HG03457 (cell line): ENCODE results near the gene MEPCE.
"Not testable (repeated sequence)": the region's sequence is repeated elsewhere in the genome, so short reads cannot be mapped to it uniquely, and the experiment has no call there.

Experiments
- ATAC-seq: cut with Tn5 transposase; IDR thresholded peaks from one replicate; pipeline ENCODE4 v1.9.1; 2021; ENCODE audit warnings: moderate number of reproducible peaks; ENCODE audit not compliant: unreplicated experiment

The MEPCE gene

DNA sequence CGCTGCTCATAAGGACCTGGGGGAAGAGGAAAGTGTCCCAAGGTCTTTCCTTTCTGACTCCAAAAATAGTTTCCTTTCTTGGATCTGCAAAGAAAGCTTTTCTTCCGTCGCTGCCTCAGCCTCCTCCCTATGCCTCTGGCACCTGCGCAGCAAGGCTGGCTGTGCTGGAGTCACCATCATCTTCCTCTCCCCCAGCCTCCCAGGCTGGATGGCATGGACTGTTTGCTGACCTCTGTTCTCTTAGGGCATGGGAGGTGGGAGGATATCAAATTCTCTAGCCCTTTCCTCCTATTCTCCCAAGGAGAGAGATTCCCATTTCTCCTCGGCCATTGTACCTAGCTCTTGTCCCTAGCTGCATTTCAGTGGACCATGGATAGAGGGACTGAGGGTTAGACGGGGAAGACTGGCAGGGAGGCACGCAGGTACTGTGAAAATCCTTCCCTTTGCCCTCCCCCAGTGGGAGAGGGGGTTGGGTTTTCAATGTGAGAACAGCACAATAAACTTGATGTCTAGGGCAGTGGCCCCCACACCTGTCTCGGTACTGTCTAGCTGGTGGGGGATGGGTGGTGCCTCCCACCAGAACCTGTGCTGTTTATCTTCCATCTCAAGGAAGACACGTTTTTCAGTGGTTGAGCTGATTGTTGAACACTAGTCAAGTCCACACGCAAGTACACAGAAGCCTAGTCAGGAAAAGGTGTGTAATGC, 4.1 kb downstream of the MEPCE start:
- ATAC-seq = no peak

DNA sequence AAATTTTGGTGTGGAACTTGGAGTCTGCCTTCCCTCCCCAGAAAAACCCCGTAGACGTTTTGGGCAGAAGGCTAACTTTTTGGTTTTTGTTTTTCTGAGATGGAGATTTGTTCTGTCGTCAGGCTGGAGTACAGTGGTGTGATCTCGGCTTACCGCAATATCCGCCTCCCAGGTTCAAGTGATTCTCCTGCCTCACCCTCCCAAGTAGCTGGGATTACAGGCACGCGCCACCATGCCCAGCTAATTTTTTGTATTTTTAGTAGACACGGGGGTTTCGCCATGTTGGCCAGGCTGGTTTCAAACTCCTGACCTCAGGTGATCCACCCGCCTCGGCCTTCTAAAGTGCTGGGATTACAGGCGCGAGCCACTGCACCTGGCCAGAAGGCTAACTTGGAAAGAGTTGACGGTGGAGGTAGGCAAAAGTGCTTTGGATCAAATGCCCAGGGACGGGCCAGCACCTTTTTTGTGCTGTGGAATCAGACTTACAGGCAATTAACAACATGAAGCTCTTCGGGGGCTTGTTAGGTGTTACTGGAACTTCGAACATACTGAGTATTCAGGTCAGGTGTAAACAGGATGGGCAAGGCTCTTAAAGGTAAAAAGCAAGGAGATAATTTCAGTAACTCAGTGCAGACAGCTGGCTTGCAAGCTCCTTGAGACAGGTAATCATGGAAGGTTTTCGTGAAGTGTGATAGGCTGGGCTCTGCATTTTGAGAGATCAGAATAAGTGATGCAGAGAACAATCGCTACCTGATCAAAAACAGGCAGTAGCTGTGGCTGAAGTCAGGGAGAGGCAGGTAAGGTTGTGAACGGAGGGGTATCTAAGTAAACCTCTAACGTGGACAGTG, 4.9 kb downstream of the MEPCE start:
- ATAC-seq = no peak

DNA sequence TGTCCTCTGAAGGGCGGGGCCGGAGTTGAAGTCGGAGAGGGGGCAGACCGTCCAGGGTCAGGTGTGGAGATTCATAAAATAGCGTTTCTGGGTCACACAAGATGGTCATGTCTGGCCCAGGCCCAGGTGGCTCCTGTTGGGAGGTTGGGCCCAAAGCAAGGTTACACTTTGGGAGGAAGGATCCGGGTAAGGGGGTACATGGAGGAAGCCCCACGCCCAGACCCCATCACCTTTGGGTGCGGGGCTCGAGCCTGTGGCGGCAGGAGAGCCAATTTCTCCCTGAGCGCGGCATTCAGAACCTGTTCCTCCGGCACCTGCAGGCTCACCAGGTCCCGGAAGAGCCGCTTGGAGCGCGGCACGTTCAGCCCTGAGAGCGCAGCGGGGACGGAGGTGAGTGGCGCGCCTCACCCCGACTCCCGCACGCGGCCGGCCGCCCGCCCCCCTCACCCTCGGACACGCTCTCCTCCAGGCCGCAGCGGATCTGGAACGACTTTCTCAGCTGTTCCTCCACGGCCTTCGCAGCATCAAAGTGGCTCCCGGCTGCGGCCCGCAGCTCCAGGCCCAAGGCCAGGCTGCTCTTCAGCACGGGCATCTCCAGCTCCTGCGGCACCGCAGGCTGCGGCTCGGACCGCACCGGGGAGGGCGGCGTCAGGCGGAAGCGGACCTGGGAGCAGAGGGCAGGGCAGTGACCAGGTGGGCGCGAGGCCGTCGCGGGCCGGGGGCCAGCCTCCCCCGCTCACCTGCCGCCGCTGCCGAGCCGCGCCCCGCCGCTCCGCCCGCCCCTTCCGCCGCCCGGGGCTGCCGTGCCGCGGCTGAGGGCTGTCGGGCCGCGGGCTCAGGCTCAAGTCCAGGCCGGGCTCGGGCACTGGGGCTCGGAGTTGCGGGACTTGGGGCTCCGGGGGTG, 6.0 kb downstream of the MEPCE start:
- peak; percentile 9 for ATAC-seq

DNA sequence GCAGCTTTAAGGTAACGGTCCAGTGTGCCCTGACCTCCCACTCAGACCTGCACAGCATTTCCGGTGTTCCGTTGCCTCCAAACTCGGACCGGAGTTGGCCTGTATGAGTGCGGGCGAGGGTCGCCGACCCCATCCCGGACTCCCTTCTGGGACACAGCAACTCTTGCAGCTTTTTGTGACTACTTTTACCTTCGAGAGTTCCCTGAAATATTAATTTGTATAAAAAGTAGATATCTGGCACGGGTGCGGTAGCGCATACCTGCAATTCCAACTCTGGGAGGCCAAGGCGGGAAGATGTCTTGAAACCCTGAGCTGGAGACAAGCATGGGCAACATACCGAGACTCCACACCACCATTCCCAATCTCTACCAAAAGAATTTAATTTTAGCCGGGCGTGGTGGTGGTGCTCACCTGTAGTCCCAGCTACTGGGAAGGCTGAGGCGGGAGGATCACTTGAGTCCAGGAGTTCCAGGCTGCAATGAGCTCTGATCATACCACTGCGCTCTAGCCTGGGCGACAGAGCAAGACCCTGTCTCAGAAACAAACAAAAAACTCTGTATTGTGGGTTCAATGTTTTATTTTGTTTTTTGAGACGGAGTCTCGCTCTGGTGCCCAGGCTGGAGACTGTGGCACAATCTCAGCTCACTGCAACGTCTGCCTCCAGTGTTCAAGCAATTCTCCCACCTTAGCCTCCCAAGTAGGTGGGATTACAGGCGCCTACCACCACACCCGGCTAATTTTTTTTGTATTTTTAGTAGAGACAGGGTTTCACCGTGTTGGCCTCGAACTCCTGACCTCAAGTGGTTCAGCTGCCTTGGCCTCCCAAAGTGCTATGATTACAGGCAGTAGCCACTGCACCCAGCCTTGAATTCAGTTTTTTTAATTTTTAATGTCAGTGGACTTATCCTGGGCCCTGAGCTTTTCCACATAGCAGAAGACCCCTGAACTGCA, 7.8 kb downstream of the MEPCE start:
- no peak for ATAC-seq

DNA sequence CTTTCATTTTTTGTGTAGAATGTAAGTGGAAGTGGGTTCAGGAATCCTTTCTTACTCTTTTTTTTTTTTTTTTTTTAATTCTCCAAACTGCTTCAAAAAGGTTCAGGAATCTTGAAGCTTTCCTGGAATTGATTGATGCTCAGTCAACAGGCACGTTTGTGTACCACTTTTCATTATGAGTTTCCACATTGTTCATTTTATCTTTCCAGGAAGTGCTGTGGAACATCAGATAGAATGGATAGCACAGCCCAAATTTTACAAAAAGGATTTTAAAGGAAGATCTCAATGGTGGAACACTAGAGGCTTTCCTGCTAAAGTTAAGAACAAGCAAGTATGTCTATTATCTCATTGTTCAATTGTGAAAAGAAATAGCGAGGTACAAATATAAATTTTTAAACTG, 8.5 kb downstream of the MEPCE start:
- no peak for ATAC-seq

DNA sequence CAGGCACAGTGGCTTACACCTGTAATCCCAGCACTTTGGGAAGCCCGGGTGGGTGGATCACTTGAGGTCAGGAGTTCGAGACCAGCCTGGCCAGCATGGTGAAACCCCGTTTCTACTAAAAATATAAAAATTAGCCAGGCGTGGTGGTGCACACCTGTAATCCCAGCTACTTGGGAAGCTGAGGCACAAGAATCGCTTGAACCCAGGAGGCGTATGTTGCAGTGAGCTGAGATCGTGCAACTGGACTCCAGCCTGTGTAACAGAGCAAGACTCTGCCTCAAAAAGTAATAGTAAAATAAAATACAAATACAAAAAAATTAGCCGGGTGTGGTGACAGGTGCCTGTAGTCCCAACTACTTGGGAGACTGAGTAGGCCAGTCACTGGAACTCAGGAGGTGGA, 9.1 kb downstream of the MEPCE start:
- not testable (repeated sequence) for ATAC-seq

DNA sequence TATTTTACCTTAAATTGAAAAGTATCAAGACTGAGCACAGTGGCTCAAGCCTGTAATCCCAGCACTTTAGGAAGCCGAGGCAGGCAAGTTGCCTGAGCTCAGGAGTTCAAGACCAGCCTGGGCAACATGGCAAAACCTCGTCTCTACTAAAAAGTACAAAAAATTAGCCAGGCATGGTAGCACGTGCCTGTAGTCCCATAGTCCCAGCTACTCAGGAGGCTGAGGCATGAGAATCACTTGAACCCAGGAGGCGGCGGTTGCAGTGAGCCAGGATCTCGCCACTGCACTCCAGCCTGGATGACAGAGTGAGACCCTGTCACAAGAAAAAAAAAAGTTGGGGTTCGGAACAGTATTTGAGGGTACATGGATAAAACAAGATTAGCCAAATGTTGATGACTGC, 9.6 kb downstream of the MEPCE start:
- ATAC-seq = not testable (repeated sequence)

DNA sequence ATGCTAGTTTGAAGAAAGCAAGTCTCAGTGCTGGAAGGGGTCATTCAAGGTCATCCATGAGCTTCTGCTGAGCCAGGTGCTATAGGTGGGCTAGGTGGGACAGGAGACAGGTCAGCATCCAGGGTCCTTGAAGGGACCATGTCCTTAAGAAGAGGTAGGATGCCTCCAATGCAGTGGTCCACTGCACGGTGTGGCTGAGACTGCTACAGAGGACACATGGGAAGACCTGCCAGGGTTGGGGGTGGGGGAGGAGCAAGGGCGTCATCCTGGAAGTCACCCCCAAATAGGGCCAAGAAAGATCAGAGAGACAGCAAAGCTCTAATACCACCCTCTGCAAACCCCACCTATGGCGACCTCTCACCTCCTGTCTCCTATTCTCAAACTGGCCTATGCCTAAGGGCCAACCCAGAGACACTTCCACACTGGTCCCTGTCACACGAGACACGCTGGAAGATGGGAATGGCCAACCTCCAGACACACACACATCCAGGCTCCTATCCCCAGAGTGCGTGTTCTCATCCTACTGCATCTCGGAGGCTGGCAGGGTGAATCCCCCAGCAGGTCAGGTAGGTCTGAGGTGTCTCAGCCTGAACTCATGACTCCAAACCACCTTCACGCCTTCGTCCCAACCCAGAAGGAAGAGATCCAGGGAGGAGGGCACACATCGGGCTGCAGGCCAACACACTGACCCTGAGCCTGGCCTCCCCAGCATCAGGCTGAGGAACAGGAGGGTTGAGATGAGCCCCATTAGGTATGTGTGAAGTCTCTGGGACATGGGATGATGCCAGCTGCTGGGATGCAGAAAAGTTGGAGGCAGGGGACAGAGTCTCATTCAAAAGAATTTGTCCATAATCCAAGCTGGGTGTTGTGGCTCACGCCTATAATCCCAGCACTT, 12.3 kb downstream of the MEPCE start:
- no peak for ATAC-seq

DNA sequence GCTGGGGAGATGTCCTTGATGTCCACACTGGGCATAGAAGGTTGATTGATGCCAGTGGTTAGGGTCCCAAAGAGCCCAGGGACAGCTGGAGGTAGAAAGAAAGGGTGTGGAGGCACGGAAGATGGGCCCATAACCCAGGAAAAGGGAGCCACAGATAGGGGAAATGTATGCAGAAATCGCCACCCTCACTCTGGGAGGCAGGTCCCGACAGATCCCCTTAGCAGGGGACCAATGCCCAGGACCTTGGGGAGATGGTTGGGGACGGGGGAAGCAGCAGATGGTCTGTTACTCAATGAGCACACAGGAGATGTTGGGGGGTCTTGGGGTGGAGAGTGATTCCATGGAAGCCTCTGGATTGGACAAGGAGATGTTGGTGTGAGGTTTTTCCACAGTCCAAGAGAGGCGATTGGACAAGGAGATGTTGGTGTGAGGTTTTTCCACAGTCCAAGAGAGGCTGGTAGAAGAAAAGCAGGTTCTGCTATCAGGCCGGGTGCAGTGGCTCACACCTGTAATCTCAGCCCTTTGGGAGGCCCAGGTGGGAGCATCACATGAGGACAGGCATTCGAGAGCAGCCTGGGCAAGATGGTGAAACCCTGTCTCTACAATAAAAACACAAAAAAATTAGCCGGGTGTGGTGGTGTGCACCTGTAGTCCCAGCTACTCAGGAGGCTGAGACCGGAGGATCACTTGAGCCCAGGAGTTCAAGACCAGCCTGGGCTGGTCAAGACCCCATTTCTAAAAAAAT, 13.6 kb downstream of the MEPCE start:
- no peak for ATAC-seq

DNA sequence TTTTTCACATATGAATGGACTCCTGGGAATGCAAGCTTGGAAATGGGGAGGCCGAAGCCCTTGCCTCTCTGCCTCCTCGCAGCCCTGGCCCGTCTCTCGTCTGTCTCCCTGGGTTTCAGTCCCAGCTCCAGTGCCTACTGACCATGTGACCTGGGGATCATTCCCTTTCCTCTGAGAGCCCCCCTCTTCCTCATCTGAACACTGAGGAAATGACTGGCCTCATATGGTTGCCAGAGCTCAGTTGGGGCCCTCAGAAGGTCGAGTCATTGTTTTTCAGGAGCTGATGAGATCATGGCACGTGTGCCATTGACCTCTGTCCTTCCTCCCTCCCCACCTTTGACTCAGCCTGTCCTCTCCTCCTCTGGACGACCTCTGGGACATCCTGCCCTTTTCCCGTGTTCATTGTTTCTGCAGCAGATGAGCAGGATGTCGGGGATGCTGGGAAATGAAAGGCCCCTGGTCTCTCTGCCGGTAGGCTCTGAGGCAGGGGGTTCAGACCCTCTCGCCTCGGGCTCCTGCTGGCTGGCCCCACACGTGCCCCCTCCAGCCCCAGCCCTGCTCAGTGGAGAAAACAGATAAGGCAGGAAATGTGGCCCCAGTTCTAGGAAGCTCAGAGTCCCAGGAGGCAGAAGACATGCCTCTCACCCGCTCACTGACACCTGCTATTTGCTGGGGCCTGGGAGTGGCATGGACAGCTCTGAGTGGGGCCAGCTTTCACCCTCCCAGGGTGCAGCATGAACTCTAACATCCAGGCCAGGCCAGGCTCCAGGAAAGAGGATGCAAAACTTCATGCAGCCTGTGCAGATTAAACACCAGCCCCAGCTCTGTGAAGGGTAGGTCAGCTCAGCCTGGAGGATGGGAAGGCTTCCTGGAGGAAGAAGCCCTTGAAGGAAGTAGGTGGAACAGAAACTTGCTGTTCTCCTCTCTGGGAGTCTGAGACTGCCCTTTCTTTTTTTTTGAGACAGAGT, 15.0 kb downstream of the MEPCE start:
- no peak for ATAC-seq

DNA sequence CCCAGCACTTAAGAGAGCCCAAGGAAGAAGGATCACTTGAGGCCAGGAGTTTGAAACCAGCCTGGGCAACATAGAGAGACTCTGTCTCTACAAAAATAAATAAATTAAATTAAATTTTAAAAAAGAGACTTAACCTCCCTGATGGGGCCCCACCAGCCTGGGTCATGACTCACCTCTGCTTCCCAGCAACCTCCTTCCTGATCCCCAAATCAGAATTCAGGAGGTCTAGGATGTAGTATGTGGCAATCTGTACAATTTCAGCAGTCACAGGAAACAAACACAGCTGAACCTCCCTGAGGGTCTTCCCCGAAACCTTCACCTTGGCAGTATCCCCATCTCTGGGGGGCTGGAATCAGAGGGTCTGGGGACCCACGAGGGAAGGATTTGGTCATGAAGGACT, 16.4 kb downstream of the MEPCE start:
- ATAC-seq = no peak

DNA sequence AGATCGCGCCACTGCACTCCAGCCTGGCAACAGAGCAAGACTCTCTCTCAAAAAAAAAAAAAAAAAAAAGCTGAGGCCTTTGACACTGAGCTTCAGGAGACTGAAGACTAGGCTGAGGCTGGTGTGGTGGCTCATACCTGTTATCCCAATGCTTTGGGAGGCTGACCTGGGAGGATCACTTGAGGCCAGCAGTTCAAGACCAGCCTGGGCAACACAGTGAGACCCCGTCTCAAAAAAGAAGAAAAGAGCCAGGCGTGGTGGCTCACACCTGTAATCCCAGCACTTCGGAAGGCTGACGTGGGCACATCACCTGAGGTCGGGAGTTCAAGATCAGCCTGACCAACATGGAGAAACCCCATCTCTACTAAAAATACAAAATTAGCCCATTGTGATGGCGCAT, 17.7 kb downstream of the MEPCE start:
- ATAC-seq = not testable (repeated sequence)

DNA sequence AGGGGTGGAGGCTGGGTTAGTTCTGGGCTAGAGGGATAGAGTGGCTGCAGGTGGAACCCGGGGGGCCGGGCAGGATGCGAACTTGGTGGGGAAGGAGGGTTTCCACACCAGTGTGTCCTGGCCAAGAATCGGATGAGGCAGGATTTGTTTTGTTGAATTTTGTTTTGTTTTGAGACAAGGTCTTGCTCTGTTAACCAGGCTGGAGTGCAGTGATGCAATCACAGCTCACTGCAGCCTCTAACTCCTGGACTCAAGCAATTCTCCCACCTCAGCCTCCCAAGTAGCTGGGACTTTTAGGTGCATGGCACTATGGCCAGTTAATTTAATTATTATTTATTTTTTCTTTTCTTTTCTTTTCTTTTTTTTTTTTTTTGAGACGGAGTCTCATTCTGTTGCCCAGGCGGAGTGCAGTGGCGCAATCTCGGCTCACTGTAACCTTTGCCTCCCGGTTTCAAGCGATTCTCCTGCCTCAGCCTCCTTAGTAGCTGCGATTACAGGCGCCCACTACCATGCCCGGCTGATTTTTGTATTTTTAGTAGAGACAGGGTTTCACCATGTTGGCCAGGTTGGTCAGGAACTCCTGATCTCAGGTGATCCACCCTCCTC, 19.7 kb downstream of the MEPCE start:
- ATAC-seq = no peak

DNA sequence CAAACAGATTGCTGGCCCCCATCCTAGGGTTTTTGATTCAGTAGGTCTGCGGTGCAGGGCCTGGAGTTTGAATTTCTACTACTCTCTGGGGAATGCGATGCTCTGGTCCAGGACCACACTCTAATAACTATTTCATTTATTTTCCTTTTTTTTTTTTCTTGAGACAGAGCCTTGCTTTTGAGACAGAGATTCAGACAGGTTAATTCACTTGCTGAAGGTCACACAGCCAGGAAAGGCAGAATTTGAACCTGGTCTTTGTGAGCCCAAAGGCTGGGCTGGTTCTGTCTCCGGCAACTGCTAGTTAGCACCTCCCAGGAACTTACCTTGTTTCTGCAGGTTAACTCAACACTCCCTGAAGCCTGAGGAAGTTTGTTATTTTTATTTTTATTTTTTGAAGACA, 22.9 kb downstream of the MEPCE start:
- no peak for ATAC-seq

DNA sequence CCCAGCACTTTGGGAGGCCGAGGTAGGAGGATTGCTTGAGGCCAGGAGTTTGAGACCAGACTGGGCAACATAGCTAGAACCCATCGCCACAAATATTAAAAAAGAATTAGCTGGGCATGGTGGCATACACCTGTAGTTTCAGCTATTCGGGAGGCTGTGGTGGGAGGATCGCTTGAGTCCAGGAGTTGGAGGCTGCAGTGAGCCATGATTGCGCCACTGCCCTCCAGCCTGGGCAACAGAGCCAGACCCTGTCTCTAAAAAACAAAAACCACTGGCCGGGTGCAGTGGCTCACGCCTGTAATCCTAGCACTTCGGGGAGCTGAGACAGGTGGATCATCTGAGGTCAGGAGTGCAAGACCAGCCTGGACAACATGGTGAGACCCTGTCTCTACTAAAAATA, 24.2 kb downstream of the MEPCE start:
- not testable (repeated sequence) for ATAC-seq

DNA sequence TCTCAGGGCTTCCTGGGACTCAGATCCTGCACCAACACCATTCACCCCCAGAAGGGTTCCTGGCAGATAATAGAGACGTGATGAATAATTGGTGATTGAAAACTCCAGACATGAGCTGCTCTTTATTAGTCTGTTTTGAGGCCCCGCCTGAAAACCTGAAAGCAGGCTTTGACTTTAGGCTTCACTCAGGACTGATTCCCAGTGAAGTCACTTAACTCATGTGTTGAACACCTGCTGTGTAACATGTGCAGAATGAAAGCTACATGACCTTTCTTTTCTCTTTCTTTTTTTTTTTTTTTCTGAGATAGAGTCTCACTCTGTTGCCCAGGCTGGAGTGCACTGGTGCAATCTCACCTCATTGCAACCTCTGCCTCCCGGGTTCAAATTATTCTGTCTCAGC, 25.6 kb downstream of the MEPCE start:
- ATAC-seq = no peak

DNA sequence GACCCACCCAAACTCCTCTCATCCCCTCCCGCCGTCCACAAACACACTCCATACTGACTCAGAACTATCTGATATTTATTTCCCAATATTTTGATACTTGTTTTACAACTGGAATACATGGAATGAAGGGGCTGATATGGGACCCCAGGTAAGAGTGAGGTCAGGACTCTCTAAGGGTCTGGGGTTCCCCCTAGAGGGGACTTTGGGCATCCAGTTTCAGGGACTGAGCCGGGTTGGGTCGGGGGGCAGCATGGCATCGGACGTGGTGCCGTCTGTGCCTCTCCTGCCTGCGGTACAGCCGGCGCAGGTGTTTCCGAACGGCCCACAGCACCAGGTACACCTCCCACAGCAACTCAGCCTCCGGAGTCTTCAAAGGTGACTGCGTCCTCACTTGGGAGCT, 26.9 kb downstream of the MEPCE start:
- ATAC-seq = no peak
